Measurements from ENCODE around the gene KLHL35.

Gene KLHL35

DNA sequence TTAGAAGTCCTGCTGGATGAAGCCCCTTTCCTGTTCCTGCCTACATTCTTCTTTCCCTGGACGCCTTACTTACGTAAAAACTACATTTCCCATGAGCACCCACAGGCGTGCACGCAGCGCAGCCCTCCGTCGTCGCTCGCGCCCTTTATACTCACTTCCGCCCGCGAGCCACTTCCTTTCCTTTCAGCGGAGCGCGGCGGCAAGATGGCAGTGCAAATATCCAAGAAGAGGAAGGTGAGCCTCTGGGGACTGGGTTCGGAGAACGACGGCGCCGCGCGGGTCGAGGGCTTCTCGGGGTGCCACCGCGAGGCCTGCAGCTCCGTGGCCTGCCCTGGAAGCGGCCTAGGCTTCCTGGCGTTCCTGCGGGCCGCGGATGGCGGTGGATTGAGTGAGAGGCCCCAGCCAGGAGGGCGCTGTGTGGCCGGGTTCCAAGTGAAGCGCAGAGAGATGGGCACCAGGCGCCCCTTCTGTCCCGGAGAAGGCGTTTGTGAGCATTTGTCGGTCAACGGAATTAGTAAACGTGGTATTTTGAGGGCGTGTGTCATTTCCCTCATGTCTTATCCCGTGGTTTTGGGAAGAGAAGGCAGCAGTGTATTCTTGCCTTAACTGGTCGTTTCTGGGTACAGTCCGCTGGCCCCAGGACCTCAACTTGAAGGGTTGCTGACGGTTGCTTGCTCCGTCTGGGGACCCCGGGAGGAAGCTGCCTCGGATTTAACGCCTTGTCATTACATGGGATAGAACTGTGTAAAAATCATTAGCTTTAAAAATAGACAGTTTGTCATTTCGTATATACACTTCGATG is 33.5 kb downstream of the KLHL35 start, which contains the start of gene RPS3:
Gene RPS3, plus strand, starts transcription at position 175 of the 802 bp plus-strand sequence. Its CDS starts 30 bp downstream, at position 205.
- H3K4me3 ChIP-seq (ENCODE audit: low read length) = peak within 1 kb of the TSS; percentile 100
- TF ChIP-seq, protein P1, sequence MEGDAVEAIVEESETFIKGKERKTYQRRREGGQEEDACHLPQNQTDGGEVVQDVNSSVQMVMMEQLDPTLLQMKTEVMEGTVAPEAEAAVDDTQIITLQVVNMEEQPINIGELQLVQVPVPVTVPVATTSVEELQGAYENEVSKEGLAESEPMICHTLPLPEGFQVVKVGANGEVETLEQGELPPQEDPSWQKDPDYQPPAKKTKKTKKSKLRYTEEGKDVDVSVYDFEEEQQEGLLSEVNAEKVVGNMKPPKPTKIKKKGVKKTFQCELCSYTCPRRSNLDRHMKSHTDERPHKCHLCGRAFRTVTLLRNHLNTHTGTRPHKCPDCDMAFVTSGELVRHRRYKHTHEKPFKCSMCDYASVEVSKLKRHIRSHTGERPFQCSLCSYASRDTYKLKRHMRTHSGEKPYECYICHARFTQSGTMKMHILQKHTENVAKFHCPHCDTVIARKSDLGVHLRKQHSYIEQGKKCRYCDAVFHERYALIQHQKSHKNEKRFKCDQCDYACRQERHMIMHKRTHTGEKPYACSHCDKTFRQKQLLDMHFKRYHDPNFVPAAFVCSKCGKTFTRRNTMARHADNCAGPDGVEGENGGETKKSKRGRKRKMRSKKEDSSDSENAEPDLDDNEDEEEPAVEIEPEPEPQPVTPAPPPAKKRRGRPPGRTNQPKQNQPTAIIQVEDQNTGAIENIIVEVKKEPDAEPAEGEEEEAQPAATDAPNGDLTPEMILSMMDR (conservative IDR thresholded peaks at IDR 0.05; ENCODE audit: low read depth, low read length) = peak; percentile 17
- DNase-seq (ENCODE audit: low read depth) = peak; percentile 65

DNA sequence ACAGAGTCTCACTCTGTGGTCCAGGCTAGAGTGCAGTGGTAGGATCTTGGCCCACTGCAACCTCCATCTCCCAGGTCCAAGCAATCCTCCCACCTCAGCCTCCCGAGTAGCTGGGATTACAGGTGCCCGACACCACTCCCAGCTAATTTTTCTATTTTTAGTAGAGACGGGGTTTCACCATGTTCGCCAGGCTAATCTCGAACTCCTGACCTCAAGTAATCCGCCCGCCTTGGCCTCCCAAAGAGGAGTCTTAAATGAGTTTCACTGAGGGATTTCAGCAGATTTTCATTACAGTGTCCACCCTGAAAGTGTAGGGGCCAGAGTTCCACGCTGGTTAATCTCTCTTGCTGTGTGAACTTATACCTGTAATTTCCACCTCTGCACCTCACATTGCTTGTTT is 34.1 kb downstream of the KLHL35 start:
- H3K4me3 ChIP-seq (ENCODE audit: low read length) = no peak overlapping the region
- TF ChIP-seq, protein P1 (conservative IDR thresholded peaks at IDR 0.05; ENCODE audit: low read depth, low read length) = no peak

DNA sequence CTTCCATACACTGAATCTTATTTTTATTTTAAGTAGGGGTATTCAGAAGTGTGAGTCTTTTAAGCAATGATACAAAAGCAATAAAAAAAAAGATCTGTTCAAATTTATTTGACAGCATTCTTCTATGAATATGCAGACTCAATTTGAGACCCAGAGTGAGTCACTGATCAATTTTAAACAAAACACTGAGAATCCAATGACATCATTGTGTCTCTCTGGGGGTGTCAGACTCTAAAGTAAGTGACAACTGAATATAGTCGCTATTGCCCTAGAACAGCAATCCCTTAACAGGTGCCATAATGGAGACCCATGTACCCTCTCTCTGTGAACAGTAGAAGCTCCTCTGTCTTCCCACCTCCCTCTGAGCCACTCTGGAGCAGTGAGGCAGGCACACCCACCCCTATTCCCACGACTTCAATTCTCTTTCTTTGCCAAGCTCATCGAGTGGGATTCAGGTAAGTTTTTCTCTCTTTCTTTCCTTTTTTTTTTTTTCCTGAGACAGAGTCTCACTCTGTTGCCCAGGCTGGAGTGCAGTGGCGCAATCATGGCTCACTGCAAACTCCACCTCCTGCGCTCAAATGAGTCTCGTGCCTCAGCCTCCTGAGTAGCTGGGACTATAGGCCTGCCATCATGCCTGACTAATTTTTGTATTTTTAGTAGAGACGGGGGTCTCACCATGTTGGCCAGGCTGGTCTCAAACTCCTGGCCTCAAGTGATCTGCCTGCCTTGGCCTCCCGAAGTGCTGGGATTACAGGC is 38.7 kb downstream of the KLHL35 start:
- no peak overlapping the region for H3K4me3 ChIP-seq (ENCODE audit: low read length)
- TF ChIP-seq, protein P1 (conservative IDR thresholded peaks at IDR 0.05; ENCODE audit: low read depth, low read length) = no peak
- no peak for DNase-seq (ENCODE audit: low read depth)

More for the DNA sequence above, 34.1 kb downstream of the KLHL35 start:
- no peak for DNase-seq (ENCODE audit: low read depth)

DNA sequence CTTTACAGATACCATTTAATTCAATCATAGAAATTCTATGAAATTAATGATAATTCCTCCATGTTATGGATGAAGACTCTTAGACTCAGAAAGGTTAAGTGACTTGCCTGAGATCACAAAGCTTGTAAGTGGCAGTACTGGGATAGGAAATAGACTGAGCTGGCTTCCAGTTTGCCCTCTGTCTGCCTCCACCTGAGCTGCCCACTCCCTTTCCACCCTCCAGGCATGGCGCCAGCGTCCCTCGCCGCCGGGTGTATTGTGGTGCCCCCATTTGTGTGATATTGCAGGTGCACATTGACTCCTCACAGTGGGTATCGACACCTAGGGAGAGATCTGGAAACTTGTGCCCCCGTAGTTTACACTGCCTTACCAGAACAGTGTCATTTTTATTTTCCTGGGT is 43.1 kb downstream of the KLHL35 start:
- TF ChIP-seq, protein P1 (conservative IDR thresholded peaks at IDR 0.05; ENCODE audit: low read depth, low read length) = no peak
- H3K4me3 ChIP-seq (ENCODE audit: low read length) = no peak overlapping the region
- no peak for DNase-seq (ENCODE audit: low read depth)

DNA sequence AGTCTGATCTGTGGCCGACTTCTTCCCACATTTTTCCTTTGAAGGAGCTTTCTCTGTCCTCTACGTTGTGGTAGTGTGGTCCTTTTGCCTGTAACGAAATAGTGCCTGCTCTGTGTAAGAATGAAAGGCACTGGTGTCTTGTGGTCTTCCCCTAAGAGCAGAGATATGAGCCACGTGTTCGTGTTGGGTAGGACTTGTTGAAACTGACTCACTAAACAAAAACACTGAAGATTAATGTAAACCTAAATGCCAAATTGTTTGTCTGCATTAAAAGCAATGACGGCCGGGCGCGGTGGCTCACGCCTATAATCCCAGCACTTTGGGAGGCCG is 43.8 kb downstream of the KLHL35 start:
- DNase-seq (ENCODE audit: low read depth) = no peak
- TF ChIP-seq, protein P1 (conservative IDR thresholded peaks at IDR 0.05; ENCODE audit: low read depth, low read length) = no peak

DNA sequence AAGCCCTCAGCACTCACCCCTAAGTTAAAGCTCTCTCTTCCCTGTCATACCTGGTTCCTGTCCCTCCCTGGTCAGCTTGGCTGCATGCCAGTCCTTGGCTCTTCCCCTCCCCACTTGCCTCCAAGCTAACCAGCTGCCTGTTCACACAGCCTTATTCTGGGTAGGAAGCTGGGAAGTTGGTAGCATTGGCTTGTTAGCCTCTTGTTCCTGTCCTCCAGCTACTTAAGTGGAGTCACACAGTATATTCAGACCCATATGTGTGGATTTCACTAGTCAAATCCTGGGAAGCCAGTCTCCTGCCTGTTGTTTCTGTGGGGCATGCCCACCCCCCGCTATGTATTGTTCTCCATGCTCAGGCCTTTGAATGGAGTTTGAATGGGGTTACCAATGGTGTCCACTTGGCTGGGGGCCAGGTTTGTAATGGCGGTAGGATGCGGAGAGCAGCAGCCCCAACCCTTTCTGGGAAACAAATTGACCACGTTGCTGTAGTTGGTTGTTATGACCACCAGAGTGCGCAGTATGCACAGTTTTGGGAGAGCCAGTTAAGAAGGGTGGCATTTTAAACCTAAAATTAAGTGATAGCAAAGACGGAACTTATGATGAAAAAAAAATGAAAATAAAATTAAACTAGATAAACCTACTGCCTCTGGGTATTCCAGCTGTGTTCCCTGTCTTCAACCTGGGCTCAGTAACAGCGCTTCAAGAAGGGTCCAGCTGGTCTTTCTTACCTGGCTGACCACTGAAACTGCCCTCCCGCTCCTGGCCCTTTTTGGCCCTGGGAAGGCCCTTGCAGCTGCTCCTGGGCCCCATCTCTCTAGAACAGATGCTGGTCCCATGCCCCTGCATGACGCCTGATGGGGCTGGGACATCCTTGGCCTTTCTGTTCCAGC is 44.4 kb downstream of the KLHL35 start:
- TF ChIP-seq, protein P1 (conservative IDR thresholded peaks at IDR 0.05; ENCODE audit: low read depth, low read length) = peak; percentile 78
- no peak overlapping the region for H3K4me3 ChIP-seq (ENCODE audit: low read length)
- no peak for DNase-seq (ENCODE audit: low read depth)

More for the DNA sequence above, 43.8 kb downstream of the KLHL35 start:
- no peak overlapping the region for H3K4me3 ChIP-seq (ENCODE audit: low read length)
